ENCODE measurements around the gene DCHS2. TPM values are rescaled to one million over a fixed set of nuclear protein-coding genes. Genes with fewer than 3 reads are reported as not detected.

DCHS2 gene
- total RNA-seq, 6 experiments from 2014 or later: not detected

DNA sequence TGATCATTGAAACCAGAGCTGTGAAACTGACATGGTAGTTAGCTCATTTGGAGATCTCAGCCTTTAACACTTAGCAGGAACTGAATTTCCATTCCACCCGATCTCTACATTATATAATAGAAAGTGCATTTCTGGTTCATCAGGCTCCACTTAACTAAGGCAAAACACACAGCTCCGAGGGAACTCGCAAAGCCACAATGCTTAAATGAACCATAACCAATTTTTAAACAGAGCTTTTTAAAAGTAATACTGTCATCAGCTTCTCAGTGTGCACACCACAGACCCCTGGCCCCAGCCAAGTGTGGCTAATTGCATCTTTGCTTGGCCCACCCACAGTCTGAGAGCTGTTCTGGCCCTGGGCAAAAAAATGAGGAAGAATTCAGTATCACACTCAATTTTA, 66.1 kb downstream of the DCHS2 start:
- TF ChIP-seq, protein P1, sequence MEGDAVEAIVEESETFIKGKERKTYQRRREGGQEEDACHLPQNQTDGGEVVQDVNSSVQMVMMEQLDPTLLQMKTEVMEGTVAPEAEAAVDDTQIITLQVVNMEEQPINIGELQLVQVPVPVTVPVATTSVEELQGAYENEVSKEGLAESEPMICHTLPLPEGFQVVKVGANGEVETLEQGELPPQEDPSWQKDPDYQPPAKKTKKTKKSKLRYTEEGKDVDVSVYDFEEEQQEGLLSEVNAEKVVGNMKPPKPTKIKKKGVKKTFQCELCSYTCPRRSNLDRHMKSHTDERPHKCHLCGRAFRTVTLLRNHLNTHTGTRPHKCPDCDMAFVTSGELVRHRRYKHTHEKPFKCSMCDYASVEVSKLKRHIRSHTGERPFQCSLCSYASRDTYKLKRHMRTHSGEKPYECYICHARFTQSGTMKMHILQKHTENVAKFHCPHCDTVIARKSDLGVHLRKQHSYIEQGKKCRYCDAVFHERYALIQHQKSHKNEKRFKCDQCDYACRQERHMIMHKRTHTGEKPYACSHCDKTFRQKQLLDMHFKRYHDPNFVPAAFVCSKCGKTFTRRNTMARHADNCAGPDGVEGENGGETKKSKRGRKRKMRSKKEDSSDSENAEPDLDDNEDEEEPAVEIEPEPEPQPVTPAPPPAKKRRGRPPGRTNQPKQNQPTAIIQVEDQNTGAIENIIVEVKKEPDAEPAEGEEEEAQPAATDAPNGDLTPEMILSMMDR (IDR thresholded peaks at IDR 0.05): no peak
- Mint-ChIP-seq H3K27me3 (ENCODE audit: insufficient read depth) (peaks cover 2% of the 10 kb centered on the region; the same call in 1 of the 2 replicates), H3K9me3 (peaks cover 29% of the 10 kb centered on the region)

DNA sequence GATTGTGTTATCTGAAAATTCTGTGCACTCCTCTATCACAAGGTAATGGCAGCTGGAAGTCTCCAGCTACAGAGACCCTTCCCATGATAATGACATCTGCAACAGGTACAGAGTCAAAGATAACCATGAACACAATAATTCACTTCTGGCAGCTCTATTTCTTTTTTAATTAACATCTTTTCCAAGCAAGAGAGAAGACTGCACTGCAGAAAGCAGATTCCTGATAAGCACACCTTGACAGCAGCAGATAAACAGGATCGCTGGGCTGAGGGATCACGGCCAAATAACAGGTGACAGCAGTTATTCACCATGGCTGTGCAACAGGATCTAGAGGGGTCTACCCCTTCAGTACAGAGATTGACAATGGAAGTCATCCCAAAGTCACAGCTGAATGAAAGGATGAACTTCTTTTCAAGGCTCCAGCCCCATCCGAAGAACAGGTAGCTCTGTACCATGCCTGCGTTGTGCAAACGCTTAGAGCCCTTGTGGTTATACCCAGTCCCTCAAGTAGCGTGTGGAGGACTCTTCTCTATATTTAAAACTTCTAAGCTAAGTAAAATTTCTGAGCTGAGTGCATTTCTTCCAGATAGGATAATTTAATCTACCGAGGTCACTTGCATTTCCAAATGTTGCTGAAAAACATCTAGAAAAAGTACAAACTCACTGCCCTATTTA, 66.7 kb downstream of the DCHS2 start:
- Mint-ChIP-seq H3K9me3 (peaks cover 26% of the 10 kb centered on the region), H3K27ac (no peak overlapping the region), H3K4me1 (ENCODE audit: low read depth) (no peaks in the 10 kb centered on the region), H3K27me3 (ENCODE audit: insufficient read depth) (peaks cover 2% of the 10 kb centered on the region; the same call in 1 of the 2 replicates), H3K36me3 (ENCODE audit: low read depth) (no peaks in the 10 kb centered on the region), H3K4me3 (no peak overlapping the region)
- TF ChIP-seq, protein P1 (IDR thresholded peaks at IDR 0.05): no peak
- no peak for DNase-seq

More for the DNA sequence above, 66.1 kb downstream of the DCHS2 start:
- no peaks in the 10 kb centered on the region for H3K36me3 Mint-ChIP-seq (ENCODE audit: low read depth)
- H3K27ac Mint-ChIP-seq: no peak overlapping the region
- H3K4me1 Mint-ChIP-seq (ENCODE audit: low read depth): no peaks in the 10 kb centered on the region
- no peak for DNase-seq
- no peak overlapping the region for H3K4me3 Mint-ChIP-seq

DNA sequence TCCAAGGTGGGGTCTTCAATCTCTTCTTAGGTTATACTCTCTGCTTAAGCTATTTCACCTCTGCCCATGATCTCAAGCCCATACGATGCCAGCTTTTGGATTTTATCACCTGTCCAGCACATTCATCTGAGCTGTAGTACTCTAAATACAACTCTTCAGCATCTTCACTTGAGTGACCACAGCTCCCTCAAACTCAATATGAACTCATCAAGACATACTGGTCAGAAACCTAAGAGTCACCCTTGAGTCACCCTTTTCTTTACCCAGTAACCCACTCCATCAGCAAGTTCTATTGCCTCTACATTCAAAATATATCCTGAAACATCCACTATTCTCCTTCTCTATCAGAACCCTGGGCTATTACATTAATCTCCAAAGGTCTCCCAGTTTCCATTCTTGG, 69.4 kb downstream of the DCHS2 start:
- Mint-ChIP-seq H3K27me3 (ENCODE audit: insufficient read depth) (peaks cover 2% of the 10 kb centered on the region), H3K4me3 (no peak overlapping the region), H3K27ac (no peak overlapping the region), H3K4me1 (ENCODE audit: low read depth) (peaks cover under 1% of the 10 kb centered on the region; the same call in 1 of the 2 replicates), H3K36me3 (ENCODE audit: low read depth) (no peaks in the 10 kb centered on the region), H3K9me3 (peaks cover 7% of the 10 kb centered on the region; the same call in 1 of the 2 replicates)
- TF ChIP-seq, protein P1 (IDR thresholded peaks at IDR 0.05): no peak
- no peak for DNase-seq

DNA sequence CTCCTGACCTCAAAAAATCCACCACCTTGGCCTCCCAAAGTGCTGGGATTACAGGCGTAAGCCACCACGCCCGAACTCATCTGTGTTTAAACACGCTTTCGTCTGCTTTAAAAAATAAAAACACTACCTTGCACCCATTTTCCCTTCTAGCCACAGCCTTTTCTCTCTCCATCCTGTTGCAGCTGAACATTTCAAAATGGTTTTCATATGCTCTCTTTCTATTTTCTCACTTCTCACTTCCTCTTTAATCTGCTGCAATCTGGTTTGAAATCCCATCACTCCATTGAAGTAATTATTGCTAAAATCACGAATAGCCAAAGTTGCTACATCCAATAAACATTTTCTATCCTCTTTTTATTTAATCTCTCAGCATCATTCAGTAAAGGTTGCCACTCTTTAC, 70.0 kb downstream of the DCHS2 start:
- TF ChIP-seq, protein P1 (IDR thresholded peaks at IDR 0.05): no peak
- Mint-ChIP-seq H3K27ac (no peak overlapping the region), H3K9me3 (peaks cover 7% of the 10 kb centered on the region; the same call in 1 of the 2 replicates), H3K27me3 (ENCODE audit: insufficient read depth) (peaks cover 2% of the 10 kb centered on the region), H3K36me3 (ENCODE audit: low read depth) (no peaks in the 10 kb centered on the region), H3K4me1 (ENCODE audit: low read depth) (peaks cover 6% of the 10 kb centered on the region; the same call in 1 of the 2 replicates), H3K4me3 (no peak overlapping the region)
- no peak for DNase-seq

DNA sequence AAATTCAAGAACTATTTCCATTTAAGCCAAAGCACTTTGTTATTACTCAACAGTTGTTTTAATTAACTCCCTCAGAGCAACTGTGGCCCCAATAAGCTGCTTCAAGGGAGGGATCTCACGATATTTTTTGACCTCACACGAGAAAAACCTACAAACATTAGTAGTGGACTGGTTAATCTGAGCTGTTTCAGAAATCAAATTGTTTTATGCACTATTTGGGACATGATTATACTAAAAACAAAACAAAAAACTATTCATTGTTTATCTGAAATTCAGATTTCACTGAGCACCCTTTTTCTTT, 74.3 kb downstream of the DCHS2 start:
- TF ChIP-seq, protein P1 (IDR thresholded peaks at IDR 0.05): no peak
- Mint-ChIP-seq H3K27ac (no peak overlapping the region), H3K27me3 (ENCODE audit: insufficient read depth) (no peaks in the 10 kb centered on the region; the same call in 1 of the 2 replicates), H3K36me3 (ENCODE audit: low read depth) (no peaks in the 10 kb centered on the region), H3K9me3 (peaks cover 7% of the 10 kb centered on the region; the same call in 1 of the 2 replicates), H3K4me1 (ENCODE audit: low read depth) (peaks cover 11% of the 10 kb centered on the region; the same call in 1 of the 2 replicates), H3K4me3 (peak overlapping the region; percentile 83)
- DNase-seq: no peak
